WTC11 (cell line): ENCODE measurements around the gene NWD2. TPM values are rescaled to one million over a fixed set of nuclear protein-coding genes. Genes with fewer than 3 reads are reported as not detected.

Source experiments
- ATAC-seq: fragments of 200-7000 bp; cut with Tn5 transposase; 2 replicates; pipeline ENCODE4 v1.10.0; 2021; ENCODE audit warnings: mild to moderate bottlenecking, moderate library complexity
- CTCF ChIA-PET: fragments of 300-600 bp; sonication (Branson Sonifier 250); formaldehyde crosslinking; loops from one replicate; lab custom pipeline; 2021; ENCODE audit warnings: antibody characterized with exemption; lab: Charles Lee
- POLR2A ChIA-PET: fragments of 350-600 bp; sonication (Branson Sonifier 250); formaldehyde crosslinking; loops from one replicate; lab custom pipeline; 2021; ENCODE audit warnings: antibody characterized with exemption; lab: Charles Lee
- DNase-seq: peaks from one replicate; pipeline ENCODE4 v3.0.0; 2021; ENCODE audit warnings: low spot score
- H3K27ac Mint-ChIP-seq: 2 replicates; pipeline ENCODE4 v1.8.0; 2021; ENCODE audit warnings: mixed read lengths
- H3K27me3 Mint-ChIP-seq: 2 replicates; pipeline ENCODE4 v1.8.0; 2021; ENCODE audit warnings: low read depth, mild to moderate bottlenecking, moderate library complexity, mixed read lengths
- H3K36me3 Mint-ChIP-seq: 2 replicates; pipeline ENCODE4 v1.8.0; 2021; ENCODE audit warnings: mixed read lengths
- H3K4me1 Mint-ChIP-seq: 2 replicates; pipeline ENCODE4 v1.8.0; 2022; ENCODE audit warnings: mixed read lengths
- H3K4me3 Mint-ChIP-seq: 2 replicates; pipeline ENCODE4 v1.8.0; 2021; ENCODE audit warnings: mild to moderate bottlenecking, moderate library complexity, mixed read lengths
- H3K9me3 Mint-ChIP-seq: 2 replicates; pipeline ENCODE4 v1.8.0; 2021; ENCODE audit warnings: mixed read lengths
- CREM ChIP-seq: sonication (generic); formaldehyde crosslinking; IDR thresholded peaks from 2 replicates; pipeline ENCODE4 v1.8.1; 2022; ENCODE audit warnings: mild to moderate bottlenecking, missing genetic modification reagents, moderate library complexity
- FOXP1 ChIP-seq: sonication (generic); formaldehyde crosslinking; IDR thresholded peaks from 2 replicates; pipeline ENCODE4 v1.8.0; 2022; ENCODE audit warnings: missing genetic modification reagents, mild to moderate bottlenecking, moderate library complexity, borderline replicate concordance
- HMGA2 ChIP-seq: fragments of 250-450 bp; sonication (Bioruptor Pico); IDR thresholded peaks from 2 replicates; pipeline ENCODE4 v1.4.0; 2021; ENCODE audit warnings: mild to moderate bottlenecking, moderate library complexity
- MYBL2 ChIP-seq: sonication (generic); formaldehyde crosslinking; IDR thresholded peaks from 2 replicates; pipeline ENCODE4 v1.8.1; 2023; ENCODE audit warnings: mild to moderate bottlenecking, moderate library complexity, missing genetic modification reagents
- NR2C2 ChIP-seq: sonication (generic); formaldehyde crosslinking; IDR thresholded peaks from 2 replicates; pipeline ENCODE4 v1.8.0; 2022; ENCODE audit warnings: mild to moderate bottlenecking, missing genetic modification reagents
- NR3C1 ChIP-seq: sonication (generic); formaldehyde crosslinking; conservative IDR thresholded peaks from 2 replicates; pipeline ENCODE4 v1.8.1; 2023; ENCODE audit warnings: low read depth, mild to moderate bottlenecking, missing genetic modification reagents
- OVOL2 ChIP-seq: fragments of 250-450 bp; sonication (Bioruptor Pico); IDR thresholded peaks from 2 replicates; pipeline ENCODE4 v1.9.0; 2021; ENCODE audit warnings: mild to moderate bottlenecking, borderline replicate concordance
- TCF7 ChIP-seq: sonication (generic); formaldehyde crosslinking; IDR thresholded peaks from 2 replicates; pipeline ENCODE4 v1.8.0; 2022; ENCODE audit warnings: mild to moderate bottlenecking, low read depth, missing genetic modification reagents, moderate library complexity
- TEAD1 ChIP-seq: sonication (generic); formaldehyde crosslinking; IDR thresholded peaks from 2 replicates; pipeline ENCODE4 v1.8.0; 2022; ENCODE audit warnings: mild to moderate bottlenecking, missing genetic modification reagents
- ZNF232 ChIP-seq: sonication (generic); formaldehyde crosslinking; IDR thresholded peaks from 2 replicates; pipeline ENCODE4 v1.8.0; 2022; ENCODE audit warnings: mild to moderate bottlenecking, missing genetic modification reagents
- total RNA-seq: library from RNA; stranded (reverse); gene quantifications from 3 replicates; pipeline ENCODE4 v1.2.3, GENCODE V29; 2021
- TF ChIP-seq, protein P1 (sequence below): sonication (generic); formaldehyde crosslinking; IDR thresholded peaks from 2 replicates; pipeline ENCODE4 v1.8.1; 2023; ENCODE audit warnings: mild to moderate bottlenecking, moderate library complexity, missing genetic modification reagents
- TF ChIP-seq, protein P2 (sequence below): sonication (generic); formaldehyde crosslinking; IDR thresholded peaks from 2 replicates; pipeline ENCODE4 v1.8.1; 2023; ENCODE audit warnings: mild to moderate bottlenecking, missing genetic modification reagents
- TF ChIP-seq, protein P3 (sequence below): sonication (generic); formaldehyde crosslinking; IDR thresholded peaks from 2 replicates; pipeline ENCODE4 v1.8.0; 2023; ENCODE audit warnings: missing genetic modification reagents, mild to moderate bottlenecking, borderline replicate concordance
- TF ChIP-seq, protein P4 (sequence below): sonication (generic); formaldehyde crosslinking; IDR thresholded peaks from 2 replicates; pipeline ENCODE4 v1.8.0; 2022; ENCODE audit warnings: mild to moderate bottlenecking, missing genetic modification reagents
- TF ChIP-seq, protein P5 (sequence below): sonication (generic); formaldehyde crosslinking; IDR thresholded peaks from 2 replicates; pipeline ENCODE4 v1.8.1; 2022; ENCODE audit warnings: low read depth, mild to moderate bottlenecking, moderate library complexity, missing genetic modification reagents, borderline replicate concordance

Gene NWD2
- total RNA-seq, 1 experiment from 2014 or later = 0.07 TPM

DNA sequence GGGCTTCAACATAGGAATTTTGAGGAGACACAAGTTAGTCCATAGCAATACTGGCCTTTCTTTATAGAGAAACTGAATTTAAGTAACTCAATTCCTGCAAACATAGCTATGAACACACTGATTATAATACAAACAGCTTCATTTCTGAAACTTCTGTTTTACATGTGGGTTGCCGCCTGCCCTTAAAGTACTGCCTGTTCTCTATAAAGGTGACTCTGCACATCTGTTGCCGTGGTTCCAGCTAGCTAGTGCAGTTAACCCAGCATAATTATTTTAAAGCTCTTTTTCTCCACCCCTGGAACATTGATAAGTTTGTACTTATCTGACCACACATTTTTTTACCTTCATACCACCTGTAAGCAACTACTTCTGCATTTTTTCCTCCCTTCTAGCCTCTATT is 177.6 kb downstream of the NWD2 start:
- Mint-ChIP-seq H3K9me3 (peaks cover 12% of the 10 kb centered on the region), H3K27ac (no peak overlapping the region), H3K36me3 (no peaks in the 10 kb centered on the region), H3K27me3 (no peaks in the 10 kb centered on the region; the same call in 1 of the 2 replicates), H3K4me3 (no peak overlapping the region), H3K4me1 (no peaks in the 10 kb centered on the region)
- ChIA-PET CTCF (no interaction called here), POLR2A (no interaction called here)
- no peak for DNase-seq
- ATAC-seq = no peak
- TF ChIP-seq NR2C2 (CRISPR knock-in tag) = no peak
- TF ChIP-seq, protein P1, sequence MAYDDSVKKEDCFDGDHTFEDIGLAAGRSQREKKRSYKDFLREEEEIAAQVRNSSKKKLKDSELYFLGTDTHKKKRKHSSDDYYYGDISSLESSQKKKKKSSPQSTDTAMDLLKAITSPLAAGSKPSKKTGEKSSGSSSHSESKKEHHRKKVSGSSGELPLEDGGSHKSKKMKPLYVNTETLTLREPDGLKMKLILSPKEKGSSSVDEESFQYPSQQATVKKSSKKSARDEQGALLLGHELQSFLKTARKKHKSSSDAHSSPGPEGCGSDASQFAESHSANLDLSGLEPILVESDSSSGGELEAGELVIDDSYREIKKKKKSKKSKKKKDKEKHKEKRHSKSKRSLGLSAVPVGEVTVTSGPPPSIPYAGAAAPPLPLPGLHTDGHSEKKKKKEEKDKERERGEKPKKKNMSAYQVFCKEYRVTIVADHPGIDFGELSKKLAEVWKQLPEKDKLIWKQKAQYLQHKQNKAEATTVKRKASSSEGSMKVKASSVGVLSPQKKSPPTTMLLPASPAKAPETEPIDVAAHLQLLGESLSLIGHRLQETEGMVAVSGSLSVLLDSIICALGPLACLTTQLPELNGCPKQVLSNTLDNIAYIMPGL = no peak

DNA sequence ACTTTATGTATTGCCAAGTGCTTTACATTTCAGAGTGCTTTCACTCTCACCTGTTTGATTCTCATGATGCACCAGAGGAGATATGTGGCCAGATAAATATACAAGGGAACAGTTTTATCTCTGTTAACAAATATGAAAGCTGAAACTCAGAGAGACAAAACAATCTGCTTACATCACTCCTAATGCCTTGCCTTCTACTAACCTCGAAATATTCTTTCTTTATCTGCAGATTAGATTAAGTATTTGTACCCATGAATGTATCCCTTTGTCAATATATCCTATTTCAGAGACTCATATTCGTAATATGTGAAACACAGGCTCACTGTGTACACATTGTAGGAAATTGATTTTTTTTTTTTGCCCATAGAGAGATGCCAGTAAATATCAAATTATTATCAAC is 178.1 kb downstream of the NWD2 start:
- TF ChIP-seq HMGA2 (CRISPR knock-in tag) = no peak
- TF ChIP-seq, protein P2, sequence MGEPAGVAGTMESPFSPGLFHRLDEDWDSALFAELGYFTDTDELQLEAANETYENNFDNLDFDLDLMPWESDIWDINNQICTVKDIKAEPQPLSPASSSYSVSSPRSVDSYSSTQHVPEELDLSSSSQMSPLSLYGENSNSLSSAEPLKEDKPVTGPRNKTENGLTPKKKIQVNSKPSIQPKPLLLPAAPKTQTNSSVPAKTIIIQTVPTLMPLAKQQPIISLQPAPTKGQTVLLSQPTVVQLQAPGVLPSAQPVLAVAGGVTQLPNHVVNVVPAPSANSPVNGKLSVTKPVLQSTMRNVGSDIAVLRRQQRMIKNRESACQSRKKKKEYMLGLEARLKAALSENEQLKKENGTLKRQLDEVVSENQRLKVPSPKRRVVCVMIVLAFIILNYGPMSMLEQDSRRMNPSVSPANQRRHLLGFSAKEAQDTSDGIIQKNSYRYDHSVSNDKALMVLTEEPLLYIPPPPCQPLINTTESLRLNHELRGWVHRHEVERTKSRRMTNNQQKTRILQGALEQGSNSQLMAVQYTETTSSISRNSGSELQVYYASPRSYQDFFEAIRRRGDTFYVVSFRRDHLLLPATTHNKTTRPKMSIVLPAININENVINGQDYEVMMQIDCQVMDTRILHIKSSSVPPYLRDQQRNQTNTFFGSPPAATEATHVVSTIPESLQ (CRISPR knock-in tag) = no peak
- TF ChIP-seq TEAD1 (CRISPR knock-in tag) = no peak
- POLR2A ChIA-PET = no interaction called here
- no peak overlapping the region for H3K27ac Mint-ChIP-seq
- DNase-seq (no peak), ATAC-seq (no peak)
- H3K36me3 Mint-ChIP-seq = no peaks in the 10 kb centered on the region
- H3K9me3 Mint-ChIP-seq = peaks cover 12% of the 10 kb centered on the region
- H3K27me3 Mint-ChIP-seq = no peaks in the 10 kb centered on the region; the same call in 1 of the 2 replicates
- CTCF ChIA-PET = no interaction called here
- H3K4me3 Mint-ChIP-seq = no peak overlapping the region
- H3K4me1 Mint-ChIP-seq = peaks cover under 1% of the 10 kb centered on the region; the same call in 1 of the 2 replicates

DNA sequence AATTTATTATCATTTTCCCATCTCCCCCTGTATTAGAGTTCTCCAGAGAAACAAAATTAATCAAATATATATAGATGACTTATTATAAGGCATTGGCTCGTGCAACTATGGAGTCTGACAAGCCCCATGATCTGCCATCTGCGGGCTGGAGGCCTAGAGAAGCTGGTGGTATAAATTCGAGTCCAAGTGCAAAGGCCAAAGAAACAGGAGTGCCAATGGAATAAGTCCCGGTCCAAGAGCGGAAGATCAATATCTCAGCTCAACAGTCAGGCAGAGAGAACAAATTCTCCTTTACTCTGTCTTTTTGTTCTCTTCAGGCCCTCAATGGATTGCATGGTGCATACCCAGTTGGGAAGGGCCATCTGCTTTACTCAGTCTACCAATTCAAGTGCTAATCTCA is 178.8 kb downstream of the NWD2 start:
- no peaks in the 10 kb centered on the region; the same call in 1 of the 2 replicates for H3K27me3 Mint-ChIP-seq
- H3K9me3 Mint-ChIP-seq = peaks cover 12% of the 10 kb centered on the region
- CTCF ChIA-PET = interaction anchor here (0.6 kb wide), 1 partner anchor 8 kb away, joined by 4 read pairs; no protein-coding TSS in a partner anchor
- H3K4me3 Mint-ChIP-seq = no peak overlapping the region
- no peak overlapping the region for H3K27ac Mint-ChIP-seq
- ATAC-seq (no peak), DNase-seq (no peak)
- POLR2A ChIA-PET = no interaction called here
- H3K36me3 Mint-ChIP-seq = no peaks in the 10 kb centered on the region
- TF ChIP-seq ZNF232 (CRISPR knock-in tag) = no peak
- peaks cover 6% of the 10 kb centered on the region; the same call in 1 of the 2 replicates for H3K4me1 Mint-ChIP-seq

DNA sequence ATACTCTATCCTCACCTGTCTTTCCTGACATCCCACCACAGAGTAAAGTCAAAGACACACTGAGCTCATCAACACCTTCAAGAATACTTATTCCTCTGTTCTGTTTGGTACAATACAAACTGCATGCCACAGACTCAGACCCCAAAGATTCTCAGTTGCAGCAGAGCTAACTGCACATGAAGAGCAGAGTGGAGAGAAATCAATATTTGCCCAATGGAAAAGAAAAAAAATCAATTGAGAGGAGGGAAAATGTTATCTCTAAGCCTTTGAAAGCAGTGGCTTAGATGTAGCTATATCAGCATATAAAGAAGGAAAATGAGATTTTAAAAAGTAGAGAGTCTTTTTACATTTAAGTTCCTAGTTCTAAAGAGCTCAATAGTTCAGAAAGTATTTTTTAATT is 180.2 kb downstream of the NWD2 start:
- peaks cover 8% of the 10 kb centered on the region for H3K9me3 Mint-ChIP-seq
- CTCF ChIA-PET = interaction anchor here (1.4 kb wide), 1 partner anchor 10 kb away, joined by 3 read pairs; no protein-coding TSS in a partner anchor

More for the DNA sequence above, 180.2 kb downstream of the NWD2 start:
- TF ChIP-seq CREM = no peak
- no peak for TF ChIP-seq OVOL2 (CRISPR knock-in tag)
- no peak for TF ChIP-seq MYBL2 (CRISPR knock-in tag)
- TF ChIP-seq NR3C1 (CRISPR knock-in tag) = no peak
- TF ChIP-seq, protein P2 (CRISPR knock-in tag) = no peak
- no peak for TF ChIP-seq FOXP1 (CRISPR knock-in tag)
- TF ChIP-seq, protein P3, sequence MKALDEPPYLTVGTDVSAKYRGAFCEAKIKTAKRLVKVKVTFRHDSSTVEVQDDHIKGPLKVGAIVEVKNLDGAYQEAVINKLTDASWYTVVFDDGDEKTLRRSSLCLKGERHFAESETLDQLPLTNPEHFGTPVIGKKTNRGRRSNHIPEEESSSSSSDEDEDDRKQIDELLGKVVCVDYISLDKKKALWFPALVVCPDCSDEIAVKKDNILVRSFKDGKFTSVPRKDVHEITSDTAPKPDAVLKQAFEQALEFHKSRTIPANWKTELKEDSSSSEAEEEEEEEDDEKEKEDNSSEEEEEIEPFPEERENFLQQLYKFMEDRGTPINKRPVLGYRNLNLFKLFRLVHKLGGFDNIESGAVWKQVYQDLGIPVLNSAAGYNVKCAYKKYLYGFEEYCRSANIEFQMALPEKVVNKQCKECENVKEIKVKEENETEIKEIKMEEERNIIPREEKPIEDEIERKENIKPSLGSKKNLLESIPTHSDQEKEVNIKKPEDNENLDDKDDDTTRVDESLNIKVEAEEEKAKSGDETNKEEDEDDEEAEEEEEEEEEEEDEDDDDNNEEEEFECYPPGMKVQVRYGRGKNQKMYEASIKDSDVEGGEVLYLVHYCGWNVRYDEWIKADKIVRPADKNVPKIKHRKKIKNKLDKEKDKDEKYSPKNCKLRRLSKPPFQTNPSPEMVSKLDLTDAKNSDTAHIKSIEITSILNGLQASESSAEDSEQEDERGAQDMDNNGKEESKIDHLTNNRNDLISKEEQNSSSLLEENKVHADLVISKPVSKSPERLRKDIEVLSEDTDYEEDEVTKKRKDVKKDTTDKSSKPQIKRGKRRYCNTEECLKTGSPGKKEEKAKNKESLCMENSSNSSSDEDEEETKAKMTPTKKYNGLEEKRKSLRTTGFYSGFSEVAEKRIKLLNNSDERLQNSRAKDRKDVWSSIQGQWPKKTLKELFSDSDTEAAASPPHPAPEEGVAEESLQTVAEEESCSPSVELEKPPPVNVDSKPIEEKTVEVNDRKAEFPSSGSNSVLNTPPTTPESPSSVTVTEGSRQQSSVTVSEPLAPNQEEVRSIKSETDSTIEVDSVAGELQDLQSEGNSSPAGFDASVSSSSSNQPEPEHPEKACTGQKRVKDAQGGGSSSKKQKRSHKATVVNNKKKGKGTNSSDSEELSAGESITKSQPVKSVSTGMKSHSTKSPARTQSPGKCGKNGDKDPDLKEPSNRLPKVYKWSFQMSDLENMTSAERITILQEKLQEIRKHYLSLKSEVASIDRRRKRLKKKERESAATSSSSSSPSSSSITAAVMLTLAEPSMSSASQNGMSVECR (CRISPR knock-in tag) = no peak
- TF ChIP-seq, protein P4, sequence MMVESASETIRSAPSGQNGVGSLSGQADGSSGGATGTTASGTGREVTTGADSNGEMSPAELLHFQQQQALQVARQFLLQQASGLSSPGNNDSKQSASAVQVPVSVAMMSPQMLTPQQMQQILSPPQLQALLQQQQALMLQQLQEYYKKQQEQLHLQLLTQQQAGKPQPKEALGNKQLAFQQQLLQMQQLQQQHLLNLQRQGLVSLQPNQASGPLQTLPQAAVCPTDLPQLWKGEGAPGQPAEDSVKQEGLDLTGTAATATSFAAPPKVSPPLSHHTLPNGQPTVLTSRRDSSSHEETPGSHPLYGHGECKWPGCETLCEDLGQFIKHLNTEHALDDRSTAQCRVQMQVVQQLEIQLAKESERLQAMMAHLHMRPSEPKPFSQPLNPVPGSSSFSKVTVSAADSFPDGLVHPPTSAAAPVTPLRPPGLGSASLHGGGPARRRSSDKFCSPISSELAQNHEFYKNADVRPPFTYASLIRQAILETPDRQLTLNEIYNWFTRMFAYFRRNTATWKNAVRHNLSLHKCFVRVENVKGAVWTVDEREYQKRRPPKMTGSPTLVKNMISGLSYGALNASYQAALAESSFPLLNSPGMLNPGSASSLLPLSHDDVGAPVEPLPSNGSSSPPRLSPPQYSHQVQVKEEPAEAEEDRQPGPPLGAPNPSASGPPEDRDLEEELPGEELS (CRISPR knock-in tag) = no peak
- TF ChIP-seq TCF7 (CRISPR knock-in tag) = no peak
- TF ChIP-seq, protein P5, sequence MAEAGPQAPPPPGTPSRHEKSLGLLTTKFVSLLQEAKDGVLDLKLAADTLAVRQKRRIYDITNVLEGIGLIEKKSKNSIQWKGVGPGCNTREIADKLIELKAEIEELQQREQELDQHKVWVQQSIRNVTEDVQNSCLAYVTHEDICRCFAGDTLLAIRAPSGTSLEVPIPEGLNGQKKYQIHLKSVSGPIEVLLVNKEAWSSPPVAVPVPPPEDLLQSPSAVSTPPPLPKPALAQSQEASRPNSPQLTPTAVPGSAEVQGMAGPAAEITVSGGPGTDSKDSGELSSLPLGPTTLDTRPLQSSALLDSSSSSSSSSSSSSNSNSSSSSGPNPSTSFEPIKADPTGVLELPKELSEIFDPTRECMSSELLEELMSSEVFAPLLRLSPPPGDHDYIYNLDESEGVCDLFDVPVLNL = no peak
- no peaks in the 10 kb centered on the region for H3K36me3 Mint-ChIP-seq
- ATAC-seq (no peak), DNase-seq (no peak)
- H3K4me1 Mint-ChIP-seq = peaks cover 6% of the 10 kb centered on the region; the same call in 1 of the 2 replicates
- POLR2A ChIA-PET = no interaction called here
- no peak overlapping the region for H3K27ac Mint-ChIP-seq
- H3K27me3 Mint-ChIP-seq = no peaks in the 10 kb centered on the region; the same call in 1 of the 2 replicates
- no peak overlapping the region for H3K4me3 Mint-ChIP-seq
